HepG2 (cell line): ENCODE results near the gene TRPC1. TPM values are rescaled to one million over a fixed set of nuclear protein-coding genes. Genes with fewer than 3 reads are reported as not detected.

Source experiments
- CBX5 ChIP-seq: sonication (generic); formaldehyde crosslinking; IDR thresholded peaks from 2 replicates; pipeline ENCODE4 v1.4.0; 2020; ENCODE audit warnings: missing genetic modification reagents, borderline replicate concordance
- CEBPG ChIP-seq: IDR thresholded peaks from 2 replicates; pipeline ENCODE4 v1.6.1; 2016
- CHCHD3 ChIP-seq: sonication (generic); formaldehyde crosslinking; IDR thresholded peaks from 2 replicates; pipeline ENCODE4 v1.8.0; 2022; ENCODE audit warnings: mild to moderate bottlenecking, missing genetic modification reagents, moderate library complexity
- CHD4 ChIP-seq: fragments of 200-600 bp; sonication (generic); IDR thresholded peaks from 2 replicates; pipeline ENCODE4 v1.7.0; 2017; ENCODE audit warnings: mild to moderate bottlenecking, low read length, borderline replicate concordance
- HHEX ChIP-seq: IDR thresholded peaks from 2 replicates; pipeline ENCODE4 v1.6.1; 2016; ENCODE audit warnings: control low read depth
- HNF4G ChIP-seq, 2 experiments: sonication (generic) in 1 of 2; formaldehyde crosslinking in 1 of 2; IDR thresholded peaks; 2 replicates each; pipeline versions ENCODE4 v1.4.0 to v1.6.1; 2011 to 2020; ENCODE audit warnings: borderline replicate concordance in 2 of 2, low read depth in 2 of 2, mild to moderate bottlenecking in 2 of 2, low read length in 1 of 2, missing genetic modification reagents in 1 of 2, moderate library complexity in 1 of 2
- NR1H2 ChIP-seq: sonication (generic); formaldehyde crosslinking; IDR thresholded peaks from 2 replicates; pipeline ENCODE4 v1.8.1; 2022; ENCODE audit warnings: low read depth, missing genetic modification reagents, borderline replicate concordance
- NR2F6 ChIP-seq, 2 experiments: IDR thresholded peaks; 2 replicates each; pipeline ENCODE4 v1.6.1; 2016; ENCODE audit warnings: antibody characterized with exemption in 1 of 2, mild to moderate bottlenecking in 1 of 2
- SAP130 ChIP-seq: IDR thresholded peaks from 2 replicates; pipeline ENCODE4 v1.6.1; 2016; ENCODE audit warnings: low read depth
- ZNF12 ChIP-seq: sonication (generic); formaldehyde crosslinking; IDR thresholded peaks from 2 replicates; pipeline ENCODE4 v1.5.0; 2020; ENCODE audit warnings: missing genetic modification reagents
- ZNF282 ChIP-seq: fragments of 450-650 bp; IDR thresholded peaks from 2 replicates; pipeline ENCODE4 v1.6.1; 2018; ENCODE audit not compliant: partially characterized antibody
- ZNF530 ChIP-seq: sonication (generic); formaldehyde crosslinking; IDR thresholded peaks from 2 replicates; pipeline ENCODE4 v1.5.0; 2020; ENCODE audit warnings: low read depth, mild to moderate bottlenecking, missing genetic modification reagents
- ZNF605 ChIP-seq: sonication (generic); formaldehyde crosslinking; IDR thresholded peaks from 2 replicates; pipeline ENCODE4 v1.8.0; 2022; ENCODE audit warnings: mild to moderate bottlenecking, missing genetic modification reagents
- ZNF672 ChIP-seq: sonication (generic); formaldehyde crosslinking; IDR thresholded peaks from 2 replicates; pipeline ENCODE4 v1.8.1; 2022; ENCODE audit warnings: missing genetic modification reagents
- polyA plus RNA-seq, 8 experiments: library from polyadenylated mRNA; depleted of rRNA in 3 of 8; stranded (reverse) in 7 of 8; unstranded in 1 of 8; fragments of >200 nt; fragmentation: Illumina TruSeq in 4 of 8; extraction: Trizol in 4 of 8; gene quantifications; 2 replicates each; pipeline versions ENCODE4 v1.2.1 to v1.2.3, GENCODE V29; 2011 to 2016; ENCODE audit warnings: low read depth in 4 of 8, missing spikeins in 1 of 8, mixed read lengths in 1 of 8; ENCODE audit not compliant: insufficient read depth in 1 of 8
- total RNA-seq, 5 experiments: library from RNA; depleted of rRNA; stranded (reverse); fragments of >200 nt; fragmentation: Illumina TruSeq; extraction: Trizol; gene quantifications; 2 replicates each; pipeline ENCODE4 v1.2.3, GENCODE V29; 2016; ENCODE audit warnings: low read depth in 1 of 5
- TF ChIP-seq, protein P1 (sequence below): conservative IDR thresholded peaks from 2 replicates; pipeline ENCODE4 v1.6.1; 2018; ENCODE audit warnings: missing genetic modification reagents
- TF ChIP-seq, protein P2 (sequence below): sonication (generic); formaldehyde crosslinking; IDR thresholded peaks from 2 replicates; pipeline ENCODE4 v1.8.1; 2023; ENCODE audit warnings: mild to moderate bottlenecking, missing genetic modification reagents
- TF ChIP-seq, protein P3 (sequence below): sonication (generic); formaldehyde crosslinking; IDR thresholded peaks from 2 replicates; pipeline ENCODE4 v1.4.0; 2020; ENCODE audit warnings: mild to moderate bottlenecking, missing genetic modification reagents
- TF ChIP-seq, protein P4 (sequence below): sonication (generic); formaldehyde crosslinking; IDR thresholded peaks from 2 replicates; pipeline ENCODE4 v1.5.0; 2020; ENCODE audit warnings: mild to moderate bottlenecking, missing genetic modification reagents

Gene TRPC1
- total and polyA plus RNA-seq, 2 of the 13 experiments (the other 11 are each of a cell fraction or from before 2014, with no cell fraction given) = 10.8 to 13.1 TPM

DNA sequence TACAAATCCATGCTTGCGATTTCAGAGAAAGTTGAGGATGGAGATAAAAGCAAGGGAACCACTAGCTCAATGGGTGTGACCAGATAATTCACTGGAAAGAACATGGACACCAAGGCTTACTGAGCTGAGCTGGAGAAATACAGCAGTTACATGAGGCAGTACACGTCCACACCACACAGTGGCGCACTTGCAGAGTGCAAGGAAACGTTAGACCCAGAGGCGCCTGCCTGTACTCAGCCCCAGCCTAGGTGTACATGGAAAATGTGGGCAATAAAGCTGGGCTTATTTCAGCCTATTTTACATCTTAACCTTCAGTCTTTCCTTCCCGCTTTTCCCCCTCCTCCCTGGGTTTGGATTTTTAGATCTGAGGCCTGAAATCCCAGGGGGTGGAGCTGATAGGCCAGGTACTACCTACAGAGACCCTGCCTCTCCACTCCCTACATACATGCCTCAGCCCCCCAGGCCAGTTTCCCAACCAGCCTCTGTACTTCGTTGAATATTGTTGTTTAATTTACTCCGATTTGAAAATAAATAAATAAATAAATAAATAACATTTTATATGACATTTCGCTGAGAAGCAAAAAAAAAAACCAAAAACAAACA is 105.0 kb downstream of the TRPC1 start (continued):
- no peak for TF ChIP-seq NR1H2
- TF ChIP-seq CHD4 = no peak
- TF ChIP-seq SAP130 = peak; percentile 32; the same call in 1 of the 2 replicates
- no peak for TF ChIP-seq ZNF282
- TF ChIP-seq ZNF12 (CRISPR knock-in tag) = no peak
- TF ChIP-seq, protein P1, sequence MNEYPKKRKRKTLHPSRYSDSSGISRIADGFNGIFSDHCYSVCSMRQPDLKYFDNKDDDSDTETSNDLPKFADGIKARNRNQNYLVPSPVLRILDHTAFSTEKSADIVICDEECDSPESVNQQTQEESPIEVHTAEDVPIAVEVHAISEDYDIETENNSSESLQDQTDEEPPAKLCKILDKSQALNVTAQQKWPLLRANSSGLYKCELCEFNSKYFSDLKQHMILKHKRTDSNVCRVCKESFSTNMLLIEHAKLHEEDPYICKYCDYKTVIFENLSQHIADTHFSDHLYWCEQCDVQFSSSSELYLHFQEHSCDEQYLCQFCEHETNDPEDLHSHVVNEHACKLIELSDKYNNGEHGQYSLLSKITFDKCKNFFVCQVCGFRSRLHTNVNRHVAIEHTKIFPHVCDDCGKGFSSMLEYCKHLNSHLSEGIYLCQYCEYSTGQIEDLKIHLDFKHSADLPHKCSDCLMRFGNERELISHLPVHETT (CRISPR knock-in tag) = no peak
- TF ChIP-seq NR2F6 (IDR thresholded peaks at IDR 0.05) = no peak
- no peak for TF ChIP-seq NR2F6 (CRISPR knock-in tag; IDR thresholded peaks at IDR 0.05)
- TF ChIP-seq CEBPG = peak; percentile 36; the same call in 1 of the 2 replicates
- TF ChIP-seq ZNF530 = no peak
- TF ChIP-seq HHEX (CRISPR knock-in tag) = no peak
- TF ChIP-seq CHCHD3 (CRISPR knock-in tag) = no peak
- TF ChIP-seq, protein P2, sequence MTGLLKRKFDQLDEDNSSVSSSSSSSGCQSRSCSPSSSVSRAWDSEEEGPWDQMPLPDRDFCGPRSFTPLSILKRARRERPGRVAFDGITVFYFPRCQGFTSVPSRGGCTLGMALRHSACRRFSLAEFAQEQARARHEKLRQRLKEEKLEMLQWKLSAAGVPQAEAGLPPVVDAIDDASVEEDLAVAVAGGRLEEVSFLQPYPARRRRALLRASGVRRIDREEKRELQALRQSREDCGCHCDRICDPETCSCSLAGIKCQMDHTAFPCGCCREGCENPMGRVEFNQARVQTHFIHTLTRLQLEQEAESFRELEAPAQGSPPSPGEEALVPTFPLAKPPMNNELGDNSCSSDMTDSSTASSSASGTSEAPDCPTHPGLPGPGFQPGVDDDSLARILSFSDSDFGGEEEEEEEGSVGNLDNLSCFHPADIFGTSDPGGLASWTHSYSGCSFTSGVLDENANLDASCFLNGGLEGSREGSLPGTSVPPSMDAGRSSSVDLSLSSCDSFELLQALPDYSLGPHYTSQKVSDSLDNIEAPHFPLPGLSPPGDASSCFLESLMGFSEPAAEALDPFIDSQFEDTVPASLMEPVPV (CRISPR knock-in tag) = no peak
- no peak for TF ChIP-seq ZNF672
- no peak for TF ChIP-seq CBX5 (CRISPR knock-in tag)
- TF ChIP-seq, protein P3, sequence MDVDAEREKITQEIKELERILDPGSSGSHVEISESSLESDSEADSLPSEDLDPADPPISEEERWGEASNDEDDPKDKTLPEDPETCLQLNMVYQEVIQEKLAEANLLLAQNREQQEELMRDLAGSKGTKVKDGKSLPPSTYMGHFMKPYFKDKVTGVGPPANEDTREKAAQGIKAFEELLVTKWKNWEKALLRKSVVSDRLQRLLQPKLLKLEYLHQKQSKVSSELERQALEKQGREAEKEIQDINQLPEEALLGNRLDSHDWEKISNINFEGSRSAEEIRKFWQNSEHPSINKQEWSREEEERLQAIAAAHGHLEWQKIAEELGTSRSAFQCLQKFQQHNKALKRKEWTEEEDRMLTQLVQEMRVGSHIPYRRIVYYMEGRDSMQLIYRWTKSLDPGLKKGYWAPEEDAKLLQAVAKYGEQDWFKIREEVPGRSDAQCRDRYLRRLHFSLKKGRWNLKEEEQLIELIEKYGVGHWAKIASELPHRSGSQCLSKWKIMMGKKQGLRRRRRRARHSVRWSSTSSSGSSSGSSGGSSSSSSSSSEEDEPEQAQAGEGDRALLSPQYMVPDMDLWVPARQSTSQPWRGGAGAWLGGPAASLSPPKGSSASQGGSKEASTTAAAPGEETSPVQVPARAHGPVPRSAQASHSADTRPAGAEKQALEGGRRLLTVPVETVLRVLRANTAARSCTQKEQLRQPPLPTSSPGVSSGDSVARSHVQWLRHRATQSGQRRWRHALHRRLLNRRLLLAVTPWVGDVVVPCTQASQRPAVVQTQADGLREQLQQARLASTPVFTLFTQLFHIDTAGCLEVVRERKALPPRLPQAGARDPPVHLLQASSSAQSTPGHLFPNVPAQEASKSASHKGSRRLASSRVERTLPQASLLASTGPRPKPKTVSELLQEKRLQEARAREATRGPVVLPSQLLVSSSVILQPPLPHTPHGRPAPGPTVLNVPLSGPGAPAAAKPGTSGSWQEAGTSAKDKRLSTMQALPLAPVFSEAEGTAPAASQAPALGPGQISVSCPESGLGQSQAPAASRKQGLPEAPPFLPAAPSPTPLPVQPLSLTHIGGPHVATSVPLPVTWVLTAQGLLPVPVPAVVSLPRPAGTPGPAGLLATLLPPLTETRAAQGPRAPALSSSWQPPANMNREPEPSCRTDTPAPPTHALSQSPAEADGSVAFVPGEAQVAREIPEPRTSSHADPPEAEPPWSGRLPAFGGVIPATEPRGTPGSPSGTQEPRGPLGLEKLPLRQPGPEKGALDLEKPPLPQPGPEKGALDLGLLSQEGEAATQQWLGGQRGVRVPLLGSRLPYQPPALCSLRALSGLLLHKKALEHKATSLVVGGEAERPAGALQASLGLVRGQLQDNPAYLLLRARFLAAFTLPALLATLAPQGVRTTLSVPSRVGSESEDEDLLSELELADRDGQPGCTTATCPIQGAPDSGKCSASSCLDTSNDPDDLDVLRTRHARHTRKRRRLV (CRISPR knock-in tag) = no peak
- no peak for TF ChIP-seq HNF4G (IDR thresholded peaks at IDR 0.05; ENCODE audit: borderline replicate concordance, low read depth, low read length)
- no peak for TF ChIP-seq HNF4G (CRISPR knock-in tag; IDR thresholded peaks at IDR 0.05; ENCODE audit: borderline replicate concordance, low read depth)
- TF ChIP-seq ZNF605 (CRISPR knock-in tag) = 0 out of 2 replicates have a peak, but pooled peaks have one; percentile 27
- TF ChIP-seq, protein P4, sequence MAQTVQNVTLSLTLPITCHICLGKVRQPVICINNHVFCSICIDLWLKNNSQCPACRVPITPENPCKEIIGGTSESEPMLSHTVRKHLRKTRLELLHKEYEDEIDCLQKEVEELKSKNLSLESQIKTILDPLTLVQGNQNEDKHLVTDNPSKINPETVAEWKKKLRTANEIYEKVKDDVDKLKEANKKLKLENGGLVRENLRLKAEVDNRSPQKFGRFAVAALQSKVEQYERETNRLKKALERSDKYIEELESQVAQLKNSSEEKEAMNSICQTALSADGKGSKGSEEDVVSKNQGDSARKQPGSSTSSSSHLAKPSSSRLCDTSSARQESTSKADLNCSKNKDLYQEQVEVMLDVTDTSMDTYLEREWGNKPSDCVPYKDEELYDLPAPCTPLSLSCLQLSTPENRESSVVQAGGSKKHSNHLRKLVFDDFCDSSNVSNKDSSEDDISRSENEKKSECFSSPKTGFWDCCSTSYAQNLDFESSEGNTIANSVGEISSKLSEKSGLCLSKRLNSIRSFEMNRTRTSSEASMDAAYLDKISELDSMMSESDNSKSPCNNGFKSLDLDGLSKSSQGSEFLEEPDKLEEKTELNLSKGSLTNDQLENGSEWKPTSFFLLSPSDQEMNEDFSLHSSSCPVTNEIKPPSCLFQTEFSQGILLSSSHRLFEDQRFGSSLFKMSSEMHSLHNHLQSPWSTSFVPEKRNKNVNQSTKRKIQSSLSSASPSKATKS (CRISPR knock-in tag) = no peak
